Fibroblast of skin of left quadriceps (primary cell): ENCODE data around the gene HHAT.

Experiments used
- DNase-seq, 2 experiments: peaks; one replicate each; pipeline ENCODE4 v3.0.0-alpha.2; 2013; ENCODE audit warnings: low read depth in 2 of 2

Gene HHAT

GRCh38 chr1:210540288-210540687 lies 211.6 kb downstream of the HHAT start:
- no peak for DNase-seq

GRCh38 chr1:210541680-210542358 lies 213.1 kb downstream of the HHAT start:
- no peak for DNase-seq

GRCh38 chr1:210551899-210552298 lies 223.2 kb downstream of the HHAT start:
- DNase-seq: no peak

GRCh38 chr1:210553711-210554110 lies 225.0 kb downstream of the HHAT start:
- DNase-seq: no peak

- DNase-seq: no peak
These were observed 225.7 kb downstream of the HHAT start for GRCh38 chr1:210554382-210554781.

GRCh38 chr1:210556475-210556874 lies 227.8 kb downstream of the HHAT start:
- DNase-seq: no peak

- DNase-seq: no peak
These were observed 228.8 kb downstream of the HHAT start for GRCh38 chr1:210557426-210558077.

- DNase-seq: no peak
These were observed 229.6 kb downstream of the HHAT start for GRCh38 chr1:210558302-210558701.

GRCh38 chr1:210565306-210565705 lies 236.6 kb downstream of the HHAT start:
- no peak for DNase-seq

- no peak for DNase-seq
These were observed 239.9 kb downstream of the HHAT start for GRCh38 chr1:210568631-210569030.

- DNase-seq: no peak
These were observed 241.4 kb downstream of the HHAT start for GRCh38 chr1:210570116-210570515.

- DNase-seq: no peak
These were observed 242.9 kb downstream of the HHAT start for GRCh38 chr1:210571356-210572284.

- DNase-seq: no peak
These were observed 244.4 kb downstream of the HHAT start for GRCh38 chr1:210573141-210573540.

- DNase-seq: no peak
These were observed 253.7 kb downstream of the HHAT start for GRCh38 chr1:210582205-210582970.

- DNase-seq: peak; percentile 61 to 70
These were observed 255.9 kb downstream of the HHAT start for GRCh38 chr1:210584439-210585113.

- DNase-seq: no peak
These were observed 258.1 kb downstream of the HHAT start for GRCh38 chr1:210586771-210587170.

- peak; percentile 85 for DNase-seq
These were observed 258.9 kb downstream of the HHAT start for GRCh38 chr1:210587566-210587965.

- DNase-seq: no peak
These were observed 259.7 kb downstream of the HHAT start for GRCh38 chr1:210588357-210588756.

GRCh38 chr1:210588946-210589345 lies 260.2 kb downstream of the HHAT start:
- no peak for DNase-seq

GRCh38 chr1:210591214-210591613 lies 262.5 kb downstream of the HHAT start:
- no peak for DNase-seq

- DNase-seq: no peak
These were observed 265.9 kb downstream of the HHAT start for GRCh38 chr1:210594605-210595004.
